GM21825 (cell line): ENCODE measurements around the gene NELL1.

Experiments used
- ATAC-seq: cut with Tn5 transposase; IDR thresholded peaks from one replicate; pipeline ENCODE4 v1.9.1; 2021; ENCODE audit warnings: mild to moderate bottlenecking, moderate library complexity; ENCODE audit not compliant: unreplicated experiment

The NELL1 gene

GRCh38 chr11:21405422-21405821 is 736.0 kb downstream of the NELL1 start:
- no peak for ATAC-seq

- no peak for ATAC-seq
Measured at GRCh38 chr11:21410513-21410912, 741.1 kb downstream of the NELL1 start.

DNA sequence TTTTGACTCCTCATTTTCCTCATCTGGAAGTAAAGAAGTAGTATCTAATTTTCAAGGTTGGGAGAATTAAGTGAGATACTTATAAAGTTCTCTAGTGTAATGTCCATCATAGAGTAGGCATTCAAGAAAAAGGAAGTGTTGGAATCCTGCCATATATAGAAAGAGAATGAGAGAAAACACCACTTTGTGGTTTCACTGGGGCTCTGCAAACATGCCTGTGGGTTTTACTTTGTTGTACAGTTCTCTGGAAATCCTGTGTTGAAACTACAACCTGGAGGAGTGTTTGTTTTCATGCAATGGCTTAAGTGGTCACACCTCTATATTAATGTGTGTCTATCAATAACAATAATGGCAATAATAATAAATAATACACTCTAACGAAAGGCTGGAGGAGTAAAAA is 741.7 kb downstream of the NELL1 start:
- ATAC-seq = no peak

DNA sequence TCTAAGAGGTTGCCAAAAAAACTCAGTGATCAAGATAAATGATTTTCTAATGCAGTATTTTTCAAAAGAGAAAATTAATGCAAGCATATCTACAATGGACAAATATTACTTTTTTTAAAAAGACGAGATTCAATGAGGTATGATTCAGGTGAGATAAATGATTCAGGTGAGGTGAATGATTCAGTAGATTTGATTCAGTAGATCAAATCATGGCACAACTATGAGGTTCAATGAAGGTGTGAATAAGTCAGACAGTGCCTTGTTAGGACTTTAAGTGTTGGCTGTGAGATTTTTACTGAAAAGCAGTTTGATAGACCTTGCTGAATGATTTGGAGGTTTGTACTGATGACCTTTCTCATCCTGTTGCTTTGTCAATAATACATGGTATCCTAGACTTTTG is 742.2 kb downstream of the NELL1 start:
- ATAC-seq = no peak

- no peak for ATAC-seq
Measured at GRCh38 chr11:21412652-21413383, 743.4 kb downstream of the NELL1 start.

GRCh38 chr11:21414953-21415352 is 745.6 kb downstream of the NELL1 start:
- no peak for ATAC-seq

- ATAC-seq = no peak
Measured at GRCh38 chr11:21415606-21416005, 746.2 kb downstream of the NELL1 start.

DNA sequence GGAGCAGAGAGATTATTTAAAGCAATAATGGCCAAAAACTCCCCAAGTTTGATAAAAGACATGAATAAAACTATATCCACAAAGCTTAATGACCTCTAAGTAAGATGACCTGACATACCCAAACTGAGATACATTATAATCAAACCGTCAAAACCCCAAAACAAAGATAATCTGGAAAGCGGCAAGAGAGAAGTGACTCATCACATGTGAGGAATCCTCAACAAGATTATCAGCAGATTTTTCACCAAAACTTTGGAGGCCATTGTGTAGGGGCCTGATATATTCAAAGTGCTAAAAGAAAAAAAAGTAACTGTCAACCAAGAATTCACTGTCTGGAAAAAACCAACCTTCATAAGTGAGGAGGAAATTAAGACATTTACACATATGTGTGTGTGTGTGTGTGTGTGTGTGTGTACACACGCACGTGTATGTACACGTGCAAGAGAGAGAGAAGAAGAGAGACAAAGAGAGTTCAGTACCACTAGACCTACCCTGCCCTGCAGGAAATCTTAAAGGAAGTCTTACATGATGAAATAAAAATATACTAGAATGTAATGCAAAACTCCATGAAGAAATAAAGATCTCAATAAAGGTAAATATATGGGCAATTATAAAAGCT is 752.4 kb downstream of the NELL1 start:
- ATAC-seq = no peak

DNA sequence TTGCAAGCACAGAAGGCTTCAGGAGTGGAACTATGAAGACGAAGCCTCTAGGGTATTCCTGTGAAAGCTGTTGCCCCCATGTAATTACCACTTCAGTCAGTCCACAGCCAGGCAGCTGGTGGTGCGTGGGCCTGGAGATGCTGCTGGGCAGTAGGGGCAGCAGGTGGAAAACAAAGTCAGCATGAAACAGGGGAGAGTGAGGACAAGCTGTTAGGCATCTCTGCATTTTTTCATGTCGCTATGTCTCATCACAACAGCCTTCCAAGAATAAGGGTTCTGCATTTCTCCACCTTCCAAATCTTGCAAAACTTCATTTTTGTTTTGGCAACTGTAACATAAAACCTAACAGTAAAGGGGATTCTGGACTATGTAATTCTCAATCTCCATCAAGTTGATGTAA is 757.5 kb downstream of the NELL1 start:
- no peak for ATAC-seq

DNA sequence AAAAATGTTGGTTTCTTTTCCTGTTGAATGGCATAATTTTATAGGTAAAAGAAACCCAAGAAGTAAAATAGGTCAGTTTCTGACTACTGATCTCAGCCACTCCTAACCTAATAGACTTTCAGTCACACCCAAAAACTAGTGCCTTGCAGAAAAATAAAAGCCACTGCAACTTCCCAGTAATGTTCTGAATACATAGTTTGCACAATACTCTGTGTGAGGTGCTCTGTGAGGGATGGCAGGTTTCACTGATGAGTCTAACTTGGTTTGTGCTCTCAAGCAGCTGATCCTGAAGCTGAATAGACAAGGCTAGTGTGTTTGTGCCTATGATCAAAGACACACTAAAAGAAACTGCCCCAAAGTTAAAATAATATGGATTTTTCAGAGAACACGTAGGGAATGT is 758.3 kb downstream of the NELL1 start:
- no peak for ATAC-seq

DNA sequence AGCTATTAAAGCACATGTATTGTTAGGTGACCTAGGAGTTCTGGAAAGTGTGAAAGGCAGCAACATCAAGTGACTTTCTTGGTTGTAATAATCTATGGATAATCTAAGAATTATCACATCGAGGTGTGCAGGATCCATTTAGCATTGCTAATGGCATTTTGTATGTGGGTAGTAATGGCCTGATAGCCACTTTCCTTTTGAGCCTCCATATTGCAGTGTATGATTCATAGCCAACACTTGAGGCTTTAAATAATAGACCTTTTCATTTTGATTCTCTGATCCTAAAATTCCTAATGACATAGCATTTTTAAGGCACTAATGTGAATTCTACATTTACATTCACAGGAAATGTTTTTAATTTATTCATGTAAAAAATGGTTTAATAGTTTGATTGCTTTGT is 759.4 kb downstream of the NELL1 start:
- no peak for ATAC-seq

DNA sequence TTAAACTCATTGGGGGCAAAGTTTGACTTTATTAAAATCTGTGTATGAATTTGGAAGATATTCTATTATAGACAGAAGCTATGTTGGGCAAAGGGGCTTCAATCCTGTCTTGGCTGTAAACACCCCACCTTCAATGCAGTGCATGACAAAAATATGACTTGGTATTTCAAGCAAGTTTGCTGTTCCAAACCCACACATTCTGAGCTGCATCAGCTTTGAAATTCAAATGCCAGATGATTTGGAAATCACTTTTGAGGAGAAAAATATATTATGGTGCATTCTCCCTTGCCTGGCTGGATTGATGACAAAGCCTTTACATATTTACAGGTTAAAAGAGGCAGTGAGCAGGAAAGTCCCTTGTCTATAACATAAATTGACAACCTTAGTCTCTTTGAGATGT is 760.0 kb downstream of the NELL1 start:
- no peak for ATAC-seq

DNA sequence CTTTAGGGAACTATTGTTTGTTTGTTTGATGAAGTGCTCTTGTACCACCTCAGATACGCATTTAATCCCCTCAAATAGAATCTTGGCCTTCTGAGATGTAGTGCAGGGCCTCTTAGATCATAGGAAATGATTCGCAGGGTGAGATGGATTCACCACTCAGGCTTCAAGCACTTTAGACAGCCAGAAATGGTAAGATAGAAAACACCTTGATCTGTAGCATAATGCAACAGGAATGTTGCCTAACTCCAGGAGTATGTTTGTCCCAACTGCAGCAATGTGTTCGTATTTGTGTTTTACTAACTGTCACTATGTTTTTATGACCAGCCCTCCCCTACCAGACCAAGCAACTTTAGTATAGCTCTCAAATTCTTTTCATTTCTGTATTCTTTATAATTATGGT is 761.2 kb downstream of the NELL1 start:
- no peak for ATAC-seq

- ATAC-seq = no peak
Measured at GRCh38 chr11:21446939-21447590, 777.7 kb downstream of the NELL1 start.

GRCh38 chr11:21447871-21448270 is 778.5 kb downstream of the NELL1 start:
- ATAC-seq = no peak

GRCh38 chr11:21456186-21456585 is 786.8 kb downstream of the NELL1 start:
- ATAC-seq = no peak

GRCh38 chr11:21460082-21460481 is 790.7 kb downstream of the NELL1 start:
- ATAC-seq = no peak

- no peak for ATAC-seq
Measured at GRCh38 chr11:21461701-21462100, 792.3 kb downstream of the NELL1 start.

DNA sequence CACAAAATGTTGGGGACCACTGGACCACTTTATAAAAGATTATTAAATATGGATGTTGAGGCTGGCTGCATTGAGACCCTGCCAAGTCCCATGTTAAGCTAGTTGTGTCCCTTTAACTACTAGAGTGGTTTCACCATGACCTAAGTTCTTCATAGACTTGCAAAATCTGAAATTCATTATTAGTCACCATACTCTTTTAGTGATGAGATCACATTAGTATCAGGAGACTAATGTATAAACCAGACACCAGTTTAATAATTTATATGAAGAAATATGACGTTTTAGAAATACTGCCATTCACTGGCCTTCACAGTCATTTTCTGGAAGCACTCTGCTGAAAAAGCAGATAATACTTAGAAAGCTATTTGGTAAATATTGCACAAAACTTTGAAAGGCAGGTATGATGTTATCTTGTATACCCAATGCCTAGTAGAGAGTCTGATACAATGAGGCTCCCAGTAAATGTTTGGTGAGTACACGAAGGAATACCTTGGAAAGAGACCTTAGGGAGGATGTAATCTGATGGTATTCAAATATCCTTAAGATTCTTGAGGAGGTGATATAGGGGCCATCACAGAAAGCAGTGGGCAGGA is 795.3 kb downstream of the NELL1 start:
- no peak for ATAC-seq

- ATAC-seq = no peak
Measured at GRCh38 chr11:21465203-21465602, 795.8 kb downstream of the NELL1 start.

GRCh38 chr11:21465920-21466319 is 796.5 kb downstream of the NELL1 start:
- no peak for ATAC-seq

DNA sequence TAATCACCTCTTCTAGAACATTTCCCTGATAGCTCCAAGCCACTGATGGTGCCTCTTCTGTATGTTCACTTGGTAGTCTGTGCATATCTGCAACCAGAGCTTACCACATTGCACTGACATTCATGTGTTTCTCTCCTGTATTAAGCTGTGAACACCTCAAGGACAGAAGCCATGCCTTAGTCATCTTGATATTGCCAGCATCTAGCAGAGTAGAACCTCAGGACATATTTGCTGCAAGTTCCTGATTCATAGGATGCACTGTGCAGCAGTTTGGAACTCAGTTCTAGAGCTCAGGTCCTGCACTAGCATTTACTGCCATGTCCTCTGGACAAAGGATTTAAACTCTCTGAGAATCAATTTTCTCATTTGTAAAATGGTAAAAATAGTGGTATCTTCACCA is 801.1 kb downstream of the NELL1 start:
- no peak for ATAC-seq
